ENCODE data around the gene LORICRIN. TPM values are rescaled to one million over a fixed set of nuclear protein-coding genes. Genes with fewer than 3 reads are reported as not detected.

The LORICRIN gene
- total RNA-seq, 1 experiment from 2014 or later, result not detected

DNA sequence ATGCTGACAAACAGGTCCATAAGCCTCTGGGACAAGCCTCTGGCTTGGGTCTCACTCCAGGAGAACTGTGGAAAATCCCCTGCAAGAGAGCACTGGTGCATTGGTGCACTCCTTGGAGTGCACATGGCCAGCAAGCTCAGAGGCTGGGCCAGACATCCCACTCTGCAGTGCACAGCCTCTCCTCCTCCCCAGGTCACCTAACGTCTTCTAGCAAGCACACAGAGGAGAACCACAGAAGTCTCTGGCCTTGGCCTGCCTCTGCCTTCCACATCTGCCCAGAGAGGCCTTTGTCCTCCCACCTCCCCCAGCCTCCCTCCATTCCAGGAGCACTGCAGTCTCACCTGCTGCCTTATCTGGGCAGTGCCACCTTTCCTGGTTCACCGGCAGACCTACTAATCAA lies 49.1 kb downstream of the LORICRIN start:
- DNase-seq (ENCODE audit: low read depth, low spot score) (no peak), ATAC-seq (no peak)
- POLR2A ChIA-PET, result no interaction called here
- Histone ChIP-seq H3K9me3 (ENCODE audit: control insufficient read depth, insufficient read depth, low read depth, low read length) (no peaks in the 10 kb centered on the region), H3K36me3 (ENCODE audit: control insufficient read depth, insufficient read depth, low read length) (no peaks in the 10 kb centered on the region), H3K4me1 (ENCODE audit: control insufficient read depth, insufficient read depth, low read length) (no peaks in the 10 kb centered on the region), H3K4me3 (ENCODE audit: low read depth in 2 of 2, low read length in 2 of 2) (no peak overlapping the region), H3K27ac (ENCODE audit: low read length) (no peak overlapping the region), H3K27me3 (ENCODE audit: control insufficient read depth, insufficient read depth, low read length) (peaks cover 4% of the 10 kb centered on the region)
- TF ChIP-seq POLR2AphosphoS5 (IDR thresholded peaks at IDR 0.05; ENCODE audit: low read depth, low read length), result no peak
- TF ChIP-seq, protein P1, sequence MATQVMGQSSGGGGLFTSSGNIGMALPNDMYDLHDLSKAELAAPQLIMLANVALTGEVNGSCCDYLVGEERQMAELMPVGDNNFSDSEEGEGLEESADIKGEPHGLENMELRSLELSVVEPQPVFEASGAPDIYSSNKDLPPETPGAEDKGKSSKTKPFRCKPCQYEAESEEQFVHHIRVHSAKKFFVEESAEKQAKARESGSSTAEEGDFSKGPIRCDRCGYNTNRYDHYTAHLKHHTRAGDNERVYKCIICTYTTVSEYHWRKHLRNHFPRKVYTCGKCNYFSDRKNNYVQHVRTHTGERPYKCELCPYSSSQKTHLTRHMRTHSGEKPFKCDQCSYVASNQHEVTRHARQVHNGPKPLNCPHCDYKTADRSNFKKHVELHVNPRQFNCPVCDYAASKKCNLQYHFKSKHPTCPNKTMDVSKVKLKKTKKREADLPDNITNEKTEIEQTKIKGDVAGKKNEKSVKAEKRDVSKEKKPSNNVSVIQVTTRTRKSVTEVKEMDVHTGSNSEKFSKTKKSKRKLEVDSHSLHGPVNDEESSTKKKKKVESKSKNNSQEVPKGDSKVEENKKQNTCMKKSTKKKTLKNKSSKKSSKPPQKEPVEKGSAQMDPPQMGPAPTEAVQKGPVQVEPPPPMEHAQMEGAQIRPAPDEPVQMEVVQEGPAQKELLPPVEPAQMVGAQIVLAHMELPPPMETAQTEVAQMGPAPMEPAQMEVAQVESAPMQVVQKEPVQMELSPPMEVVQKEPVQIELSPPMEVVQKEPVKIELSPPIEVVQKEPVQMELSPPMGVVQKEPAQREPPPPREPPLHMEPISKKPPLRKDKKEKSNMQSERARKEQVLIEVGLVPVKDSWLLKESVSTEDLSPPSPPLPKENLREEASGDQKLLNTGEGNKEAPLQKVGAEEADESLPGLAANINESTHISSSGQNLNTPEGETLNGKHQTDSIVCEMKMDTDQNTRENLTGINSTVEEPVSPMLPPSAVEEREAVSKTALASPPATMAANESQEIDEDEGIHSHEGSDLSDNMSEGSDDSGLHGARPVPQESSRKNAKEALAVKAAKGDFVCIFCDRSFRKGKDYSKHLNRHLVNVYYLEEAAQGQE (IDR thresholded peaks at IDR 0.05; ENCODE audit: insufficient read depth in 1 of 2, low read depth in 2 of 2, low read length in 1 of 2), result no peak
- TF ChIP-seq, protein P2, sequence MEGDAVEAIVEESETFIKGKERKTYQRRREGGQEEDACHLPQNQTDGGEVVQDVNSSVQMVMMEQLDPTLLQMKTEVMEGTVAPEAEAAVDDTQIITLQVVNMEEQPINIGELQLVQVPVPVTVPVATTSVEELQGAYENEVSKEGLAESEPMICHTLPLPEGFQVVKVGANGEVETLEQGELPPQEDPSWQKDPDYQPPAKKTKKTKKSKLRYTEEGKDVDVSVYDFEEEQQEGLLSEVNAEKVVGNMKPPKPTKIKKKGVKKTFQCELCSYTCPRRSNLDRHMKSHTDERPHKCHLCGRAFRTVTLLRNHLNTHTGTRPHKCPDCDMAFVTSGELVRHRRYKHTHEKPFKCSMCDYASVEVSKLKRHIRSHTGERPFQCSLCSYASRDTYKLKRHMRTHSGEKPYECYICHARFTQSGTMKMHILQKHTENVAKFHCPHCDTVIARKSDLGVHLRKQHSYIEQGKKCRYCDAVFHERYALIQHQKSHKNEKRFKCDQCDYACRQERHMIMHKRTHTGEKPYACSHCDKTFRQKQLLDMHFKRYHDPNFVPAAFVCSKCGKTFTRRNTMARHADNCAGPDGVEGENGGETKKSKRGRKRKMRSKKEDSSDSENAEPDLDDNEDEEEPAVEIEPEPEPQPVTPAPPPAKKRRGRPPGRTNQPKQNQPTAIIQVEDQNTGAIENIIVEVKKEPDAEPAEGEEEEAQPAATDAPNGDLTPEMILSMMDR (IDR thresholded peaks at IDR 0.05), result no peak
- TF ChIP-seq SIN3A (IDR thresholded peaks at IDR 0.05; ENCODE audit: borderline replicate concordance, insufficient read depth, low read depth, low read length), result no peak
- no peak for TF ChIP-seq TCF7L2 (IDR thresholded peaks at IDR 0.05; ENCODE audit: low read depth, low read length)
- no TSS peak for BruUV-seq (replicated peaks)
- in situ Hi-C loops (cut with HindIII; ENCODE audit: low pct_unique_long_range_greater_than_20kb, low sequenced_read_pairs) (no loop called here), intact Hi-C loops (cut with micrococcal nuclease; ENCODE audit: unreplicated experiment) (no loop called here)
- CTCF ChIA-PET, result no interaction called here

DNA sequence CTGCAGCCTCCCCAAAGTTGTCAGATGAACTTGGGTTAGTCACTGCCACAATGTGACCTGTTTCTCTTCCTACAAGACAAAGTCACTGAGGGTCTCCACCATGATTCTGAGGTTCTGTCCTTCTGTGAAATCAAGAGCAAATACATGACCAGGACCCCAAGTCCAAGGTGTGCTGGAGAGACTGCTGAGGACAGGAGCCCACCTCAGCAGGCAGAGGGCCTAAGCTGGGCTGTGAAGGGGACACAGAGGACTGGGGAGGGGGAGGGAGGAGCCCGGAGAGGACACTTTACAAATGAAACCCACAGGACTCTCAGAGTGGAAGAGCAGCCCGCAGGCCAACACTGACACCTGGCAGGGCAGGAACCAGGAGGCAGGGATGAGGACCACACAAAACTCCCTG lies 50.0 kb downstream of the LORICRIN start:
- intact Hi-C loops (cut with micrococcal nuclease; ENCODE audit: unreplicated experiment), result no loop called here
- BruUV-seq (replicated peaks), result no TSS peak
- peaks cover 4% of the 10 kb centered on the region for H3K27me3 ChIP-seq (ENCODE audit: control insufficient read depth, insufficient read depth, low read length)
- no peaks in the 10 kb centered on the region for H3K9me3 ChIP-seq (ENCODE audit: control insufficient read depth, insufficient read depth, low read depth, low read length)
- no peak for TF ChIP-seq TCF7L2 (IDR thresholded peaks at IDR 0.05; ENCODE audit: low read depth, low read length)
- TF ChIP-seq, protein P1 (IDR thresholded peaks at IDR 0.05; ENCODE audit: insufficient read depth in 1 of 2, low read depth in 2 of 2, low read length in 1 of 2), result no peak
- TF ChIP-seq SIN3A (IDR thresholded peaks at IDR 0.05; ENCODE audit: borderline replicate concordance, insufficient read depth, low read depth, low read length), result no peak
- TF ChIP-seq, protein P2 (IDR thresholded peaks at IDR 0.05), result no peak
- no peak for TF ChIP-seq POLR2AphosphoS5 (IDR thresholded peaks at IDR 0.05; ENCODE audit: low read depth, low read length)
- H3K4me1 ChIP-seq (ENCODE audit: control insufficient read depth, insufficient read depth, low read length), result no peaks in the 10 kb centered on the region
- ATAC-seq (no peak), DNase-seq (ENCODE audit: low read depth, low spot score) (no peak)
- no peaks in the 10 kb centered on the region for H3K36me3 ChIP-seq (ENCODE audit: control insufficient read depth, insufficient read depth, low read length)
- ChIA-PET CTCF (no interaction called here), POLR2A (no interaction called here)
- H3K4me3 ChIP-seq (ENCODE audit: low read depth in 2 of 2, low read length in 2 of 2), result no peak overlapping the region
- in situ Hi-C loops (cut with HindIII; ENCODE audit: low pct_unique_long_range_greater_than_20kb, low sequenced_read_pairs), result no loop called here
- H3K27ac ChIP-seq (ENCODE audit: low read length), result no peak overlapping the region

Data from Panc1 (cell line).